H9 (cell line): Measurements from ENCODE around the gene CADM1. TPM values are rescaled to one million over a fixed set of nuclear protein-coding genes. Genes with fewer than 3 reads are reported as not detected.

ENCODE experiments used
- DNase-seq: peaks from one replicate; pipeline ENCODE4 v3.0.0-alpha.2; 2017
- H2AFZ ChIP-seq: one replicate; pipeline ENCODE4 v1.6.1; 2013; ENCODE audit warnings: mild to moderate bottlenecking, low read length, control low read depth, moderate library complexity
- H2AK5ac ChIP-seq: 2 replicates; pipeline ENCODE4 v1.6.1; 2013; ENCODE audit warnings: low read length, control low read depth, mixed read lengths; ENCODE audit not compliant: insufficient read length
- H2BK120ac ChIP-seq: one replicate; pipeline ENCODE4 v1.6.1; 2013; ENCODE audit warnings: low read depth, mild to moderate bottlenecking, low read length, control low read depth, inconsistent platforms; ENCODE audit not compliant: poor library complexity, severe bottlenecking
- H2BK12ac ChIP-seq: 2 replicates; pipeline ENCODE4 v1.6.1; 2013; ENCODE audit warnings: low read length, control low read depth, mixed read lengths, low read depth; ENCODE audit not compliant: insufficient read length
- H2BK15ac ChIP-seq: 2 replicates; pipeline ENCODE4 v1.6.1; 2013; ENCODE audit warnings: low read depth, low read length, control low read depth
- H2BK20ac ChIP-seq: one replicate; pipeline ENCODE4 v1.6.1; 2013; ENCODE audit warnings: low read depth, mild to moderate bottlenecking, low read length, control low read depth, inconsistent platforms; ENCODE audit not compliant: poor library complexity, severe bottlenecking
- H2BK5ac ChIP-seq: 2 replicates; pipeline ENCODE4 v1.6.1; 2013; ENCODE audit warnings: low read length, control low read depth, mixed read lengths; ENCODE audit not compliant: insufficient read length
- H3K14ac ChIP-seq: 2 replicates; pipeline ENCODE4 v1.6.1; 2013; ENCODE audit warnings: low read length, control low read depth; ENCODE audit not compliant: insufficient read depth
- H3K18ac ChIP-seq: 2 replicates; pipeline ENCODE4 v1.6.1; 2013; ENCODE audit warnings: low read depth, mild to moderate bottlenecking, mixed read lengths, low read length, control low read depth; ENCODE audit not compliant: insufficient read length
- H3K23ac ChIP-seq: 2 replicates; pipeline ENCODE4 v1.6.1; 2013; ENCODE audit warnings: low read length, control low read depth, mixed read lengths, low read depth; ENCODE audit not compliant: insufficient read length
- H3K23me2 ChIP-seq: 2 replicates; pipeline ENCODE4 v1.6.1; 2013; ENCODE audit warnings: low read depth, mild to moderate bottlenecking, mixed read lengths, low read length, control low read depth; ENCODE audit not compliant: insufficient read length, poor library complexity, severe bottlenecking
- H3K27ac ChIP-seq: 2 replicates; pipeline ENCODE4 v1.5.1; 2013; ENCODE audit warnings: low read length, control low read depth, mixed read lengths, low read depth; ENCODE audit not compliant: insufficient read length
- H3K27me3 ChIP-seq: 2 replicates; pipeline ENCODE4 v1.6.1; 2013; ENCODE audit warnings: low read length, control low read depth, inconsistent platforms; ENCODE audit not compliant: insufficient read depth
- H3K4ac ChIP-seq: 2 replicates; pipeline ENCODE4 v1.6.1; 2013; ENCODE audit warnings: low read depth, mild to moderate bottlenecking, control low read depth, inconsistent platforms, low read length, moderate library complexity
- H3K4me1 ChIP-seq: 2 replicates; pipeline ENCODE4 v1.6.1; 2013; ENCODE audit warnings: low read length, control low read depth, inconsistent platforms; ENCODE audit not compliant: insufficient read depth
- H3K4me2 ChIP-seq: 2 replicates; pipeline ENCODE4 v1.6.1; 2013; ENCODE audit warnings: low read length, control low read depth, mixed read lengths; ENCODE audit not compliant: insufficient read length, insufficient read depth
- H3K56ac ChIP-seq: 2 replicates; pipeline ENCODE4 v1.6.1; 2013; ENCODE audit warnings: low read depth, mild to moderate bottlenecking, mixed read lengths, low read length, control low read depth; ENCODE audit not compliant: insufficient read length
- H3K79me1 ChIP-seq: 2 replicates; pipeline ENCODE4 v1.6.1; 2013; ENCODE audit warnings: low read depth, mild to moderate bottlenecking, moderate library complexity, low read length, control low read depth, inconsistent platforms; ENCODE audit not compliant: insufficient read depth, poor library complexity, severe bottlenecking
- H3K79me2 ChIP-seq: 2 replicates; pipeline ENCODE4 v1.6.1; 2013; ENCODE audit warnings: low read length, control low read depth, inconsistent platforms; ENCODE audit not compliant: insufficient read depth
- H3K9ac ChIP-seq: 2 replicates; pipeline ENCODE4 v1.6.1; 2013; ENCODE audit warnings: low read length, control low read depth, mixed read lengths; ENCODE audit not compliant: insufficient read length; ENCODE audit errors: extremely low read depth
- H3K9me3 ChIP-seq: one replicate; pipeline ENCODE4 v1.6.1; 2013; ENCODE audit warnings: low read depth, low read length, inconsistent platforms; ENCODE audit not compliant: control insufficient read depth
- H3T11ph ChIP-seq: one replicate; pipeline ENCODE4 v1.6.1; 2013; ENCODE audit warnings: mild to moderate bottlenecking, low read length, control low read depth, inconsistent platforms
- H4K20me1 ChIP-seq: one replicate; pipeline ENCODE4 v1.6.1; 2013; ENCODE audit not compliant: control insufficient read depth, insufficient read length, insufficient read depth
- H4K5ac ChIP-seq: 2 replicates; pipeline ENCODE4 v1.6.1; 2013; ENCODE audit warnings: low read depth, mild to moderate bottlenecking, mixed read lengths, low read length, control low read depth; ENCODE audit not compliant: insufficient read length
- H4K8ac ChIP-seq: replicated peaks from 2 replicates; pipeline ENCODE4 v1.6.1; 2013; ENCODE audit warnings: low read length, control low read depth, mixed read lengths, low read depth; ENCODE audit not compliant: insufficient read length
- H4K91ac ChIP-seq: 2 replicates; pipeline ENCODE4 v1.6.1; 2013; ENCODE audit warnings: low read depth, mild to moderate bottlenecking, moderate library complexity, mixed read lengths, low read length, control low read depth; ENCODE audit not compliant: insufficient read length
- H3K27ac Mint-ChIP-seq, 3 experiments: 2 replicates in 2 of 3; 3 replicates in 1 of 3; pipeline ENCODE4 v1.8.0; 2020 to 2021; ENCODE audit warnings: mixed read lengths in 3 of 3, mild to moderate bottlenecking in 1 of 3, moderate library complexity in 1 of 3
- H3K27me3 Mint-ChIP-seq: 2 replicates; pipeline ENCODE4 v1.8.0; 2021; ENCODE audit warnings: low read depth, mild to moderate bottlenecking, moderate library complexity, mixed read lengths
- H3K36me3 Mint-ChIP-seq, 3 experiments: 2 replicates in 2 of 3; 3 replicates in 1 of 3; pipeline ENCODE4 v1.8.0; 2020 to 2021; ENCODE audit warnings: low read depth in 3 of 3, mixed read lengths in 3 of 3; ENCODE audit not compliant: insufficient read depth in 1 of 3
- H3K4me1 Mint-ChIP-seq, 2 experiments: 2 replicates each; pipeline ENCODE4 v1.8.0; 2020; ENCODE audit warnings: mixed read lengths in 2 of 2
- H3K4me3 Mint-ChIP-seq, 2 experiments: 2 replicates in 1 of 2; 3 replicates in 1 of 2; pipeline ENCODE4 v1.8.0; 2020 to 2021; ENCODE audit warnings: mild to moderate bottlenecking in 2 of 2, mixed read lengths in 2 of 2, moderate library complexity in 1 of 2
- H3K9me3 Mint-ChIP-seq, 2 experiments: 2 replicates in 1 of 2; 3 replicates in 1 of 2; pipeline ENCODE4 v1.8.0; 2020; ENCODE audit warnings: mild to moderate bottlenecking in 2 of 2, mixed read lengths in 2 of 2, moderate library complexity in 1 of 2
- WGBS: extraction: QIAGEN DNeasy Blood & Tissue Kit; methylation state at CpG from one replicate; pipeline ENCODE4 v1.1.7; 2013; ENCODE audit warnings: missing lambda C conversion rate, low lambda C conversion rate, mixed read lengths; ENCODE audit not compliant: insufficient read length; ENCODE audit errors: extremely low coverage; 5-methylcytosine and 5-hydroxymethylcytosine counted together
- total RNA-seq: library from RNA; stranded (reverse); gene quantifications from 2 replicates; pipeline ENCODE4 v1.2.1, GENCODE V29; 2021
- TF ChIP-seq, protein P1 (sequence below): fragments of 200-600 bp; sonication (generic); conservative IDR thresholded peaks from 3 replicates; pipeline ENCODE4 v1.8.0; 2021; ENCODE audit warnings: antibody characterized with exemption, mild to moderate bottlenecking

Gene CADM1
- total RNA-seq, 1 experiment from 2014 or later = 11.9 TPM

- no peak overlapping the region for H3K18ac ChIP-seq
- Mint-ChIP-seq H3K4me3 (no peak overlapping the region), H3K4me1 (peaks cover 6 to 16% of the 10 kb centered on the region in 2 experiments), H3K27ac (no peak overlapping the region), H3K36me3 (no peaks in the 10 kb centered on the region), H3K9me3 (no peaks in the 10 kb centered on the region), H3K27me3 (peaks cover 8% of the 10 kb centered on the region)
- H4K8ac ChIP-seq = no peak overlapping the region
- TF ChIP-seq, protein P1, sequence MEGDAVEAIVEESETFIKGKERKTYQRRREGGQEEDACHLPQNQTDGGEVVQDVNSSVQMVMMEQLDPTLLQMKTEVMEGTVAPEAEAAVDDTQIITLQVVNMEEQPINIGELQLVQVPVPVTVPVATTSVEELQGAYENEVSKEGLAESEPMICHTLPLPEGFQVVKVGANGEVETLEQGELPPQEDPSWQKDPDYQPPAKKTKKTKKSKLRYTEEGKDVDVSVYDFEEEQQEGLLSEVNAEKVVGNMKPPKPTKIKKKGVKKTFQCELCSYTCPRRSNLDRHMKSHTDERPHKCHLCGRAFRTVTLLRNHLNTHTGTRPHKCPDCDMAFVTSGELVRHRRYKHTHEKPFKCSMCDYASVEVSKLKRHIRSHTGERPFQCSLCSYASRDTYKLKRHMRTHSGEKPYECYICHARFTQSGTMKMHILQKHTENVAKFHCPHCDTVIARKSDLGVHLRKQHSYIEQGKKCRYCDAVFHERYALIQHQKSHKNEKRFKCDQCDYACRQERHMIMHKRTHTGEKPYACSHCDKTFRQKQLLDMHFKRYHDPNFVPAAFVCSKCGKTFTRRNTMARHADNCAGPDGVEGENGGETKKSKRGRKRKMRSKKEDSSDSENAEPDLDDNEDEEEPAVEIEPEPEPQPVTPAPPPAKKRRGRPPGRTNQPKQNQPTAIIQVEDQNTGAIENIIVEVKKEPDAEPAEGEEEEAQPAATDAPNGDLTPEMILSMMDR = no peak
- no peak for DNase-seq
- no peak overlapping the region for H3K4ac ChIP-seq
- no peak overlapping the region for H2BK120ac ChIP-seq
- no peak overlapping the region for H3K27ac ChIP-seq
- no peak overlapping the region for H4K5ac ChIP-seq
- no peak overlapping the region for H3K23ac ChIP-seq
- H3K27me3 ChIP-seq = no peaks in the 10 kb centered on the region
- no peak overlapping the region for H3K14ac ChIP-seq
- H4K20me1 ChIP-seq = no peaks in the 10 kb centered on the region
- H3K9ac ChIP-seq = no peak overlapping the region
- no peak overlapping the region for H2AK5ac ChIP-seq
- H3K79me1 ChIP-seq = no peaks in the 10 kb centered on the region
- H3K4me2 ChIP-seq = no peak overlapping the region
- H3K56ac ChIP-seq = no peak overlapping the region
- no CpG with 5 or more reads among the region's 4 CpGs for WGBS
- H4K91ac ChIP-seq = no peak overlapping the region
- H2BK20ac ChIP-seq = no peak overlapping the region
- H3K9me3 ChIP-seq = no peaks in the 10 kb centered on the region
- H2AFZ ChIP-seq = no peak overlapping the region
- no peak overlapping the region for H2BK12ac ChIP-seq
- no peak overlapping the region for H2BK5ac ChIP-seq
- no peaks in the 10 kb centered on the region for H3K23me2 ChIP-seq
- H3K4me1 ChIP-seq = no peaks in the 10 kb centered on the region
- H2BK15ac ChIP-seq = no peak overlapping the region
- H3T11ph ChIP-seq = no peak overlapping the region
- H3K79me2 ChIP-seq = no peaks in the 10 kb centered on the region
Measured at GRCh38 chr11:115365907-115366306, 138.3 kb downstream of the CADM1 start.
